Caco-2 (cell line): ENCODE data around the gene MROH2A. TPM values are rescaled to one million over a fixed set of nuclear protein-coding genes. Genes with fewer than 3 reads are reported as not detected.

ENCODE experiments used
- BruUV-seq: library from RNA; stranded (reverse); fragments of 400-500 nt; replicated peaks from 2 replicates; lab custom pipeline; 2021; lab: Mats Ljungman, UMichigan
- CTCF ChIA-PET: fragments of 300-600 bp; sonication (Branson Sonifier 250); formaldehyde crosslinking; loops from one replicate; lab custom pipeline; 2022; ENCODE audit warnings: antibody characterized with exemption; lab: Charles Lee
- POLR2A ChIA-PET: fragments of 300-600 bp; sonication (Branson Sonifier 250); formaldehyde crosslinking; loops from one replicate; lab custom pipeline; 2022; ENCODE audit warnings: antibody characterized with exemption; lab: Charles Lee
- DNase-seq, 2 experiments: peaks; one replicate each; pipeline versions ENCODE4 v3.0.0 to v3.0.0-alpha.2; 2020 to 2022
- H3K27me3 ChIP-seq: replicated peaks from 2 replicates; pipeline ENCODE4 v1.6.0; 2011; ENCODE audit warnings: low read length; ENCODE audit not compliant: control insufficient read depth, insufficient read depth
- H3K36me3 ChIP-seq: 2 replicates; pipeline ENCODE4 v1.5.1; 2011; ENCODE audit warnings: low read length; ENCODE audit not compliant: control insufficient read depth, insufficient read depth
- H3K4me1 ChIP-seq: fragments of 250-450 bp; sonication (Bioruptor Pico); 2 replicates; pipeline ENCODE4 v1.5.1; 2020; ENCODE audit warnings: mild to moderate bottlenecking
- H3K4me3 ChIP-seq: 2 replicates; pipeline ENCODE4 v1.5.1; 2011; ENCODE audit warnings: low read depth, mild to moderate bottlenecking, control low read depth, low read length
- H3K9me3 ChIP-seq: fragments of 250-450 bp; sonication (Bioruptor Pico); 2 replicates; pipeline ENCODE4 v1.5.1; 2020; ENCODE audit warnings: mild to moderate bottlenecking, moderate library complexity
- H3K27ac Mint-ChIP-seq: one replicate; pipeline ENCODE4 v1.8.0; 2022; ENCODE audit warnings: mixed read lengths; ENCODE audit not compliant: unreplicated experiment
- H3K27me3 Mint-ChIP-seq: one replicate; pipeline ENCODE4 v1.8.0; 2022; ENCODE audit warnings: mixed read lengths; ENCODE audit not compliant: insufficient read depth, unreplicated experiment
- H3K36me3 Mint-ChIP-seq: one replicate; pipeline ENCODE4 v1.8.0; 2022; ENCODE audit warnings: mild to moderate bottlenecking, mixed read lengths; ENCODE audit not compliant: insufficient read depth, unreplicated experiment
- H3K4me1 Mint-ChIP-seq: one replicate; pipeline ENCODE4 v1.8.0; 2022; ENCODE audit warnings: low read depth, mixed read lengths; ENCODE audit not compliant: unreplicated experiment
- H3K4me3 Mint-ChIP-seq: one replicate; pipeline ENCODE4 v1.8.0; 2022; ENCODE audit warnings: mild to moderate bottlenecking, moderate library complexity, mixed read lengths; ENCODE audit not compliant: unreplicated experiment
- H3K9me3 Mint-ChIP-seq: one replicate; pipeline ENCODE4 v1.8.0; 2022; ENCODE audit warnings: mixed read lengths; ENCODE audit not compliant: unreplicated experiment
- intact Hi-C: fragments of 100-400 bp; cut with micrococcal nuclease; formaldehyde crosslinking; loops from one replicate; pipeline ENCODE4 v1.10.0; 2022; ENCODE audit not compliant: unreplicated experiment
- total RNA-seq: library from RNA; stranded (reverse); gene quantifications from 2 replicates; pipeline ENCODE4 v1.2.3, GENCODE V29; 2022
- TF ChIP-seq, protein P1 (sequence below), 2 experiments: fragments of 200-600 bp in 1 of 2; IDR thresholded peaks; 1 replicate in 1 of 2; 2 replicates in 1 of 2; pipeline versions ENCODE4 v1.5.1 to v1.8.0; 2011 to 2022; ENCODE audit warnings: antibody characterized with exemption in 1 of 2, control low read depth in 1 of 2, inconsistent platforms in 1 of 2, low read depth in 1 of 2, low read length in 1 of 2, mild to moderate bottlenecking in 1 of 2, moderate library complexity in 1 of 2; ENCODE audit not compliant: insufficient read depth in 1 of 2, severe bottlenecking in 1 of 2, unreplicated experiment in 1 of 2

Gene MROH2A
- total RNA-seq, 1 experiment from 2014 or later: not detected

DNA sequence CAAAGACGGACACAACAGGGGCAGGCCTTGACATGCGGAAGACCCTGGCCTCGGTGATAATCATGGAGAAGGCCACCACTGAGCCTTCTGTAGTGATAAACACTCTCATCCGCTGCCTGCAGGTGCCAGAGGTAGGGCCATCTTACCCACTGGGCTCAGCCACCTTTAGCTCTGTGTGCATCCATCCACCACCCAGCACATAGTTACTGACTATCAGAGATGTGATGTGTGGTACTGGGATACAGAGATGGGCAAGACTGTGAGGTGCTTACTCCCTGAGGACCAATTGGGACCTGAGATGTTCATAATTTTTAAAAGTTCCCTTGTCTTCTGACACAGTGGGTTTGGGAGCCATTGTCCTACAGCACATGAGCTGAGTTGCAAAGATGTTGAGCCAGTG is 1.6 kb downstream of the MROH2A start:
- H3K4me1 Mint-ChIP-seq: no peaks in the 10 kb centered on the region
- intact Hi-C loops: no loop called here
- POLR2A ChIA-PET: no interaction called here
- H3K4me1 ChIP-seq: no peaks in the 10 kb centered on the region
- H3K4me3 ChIP-seq: no peak overlapping the region
- peaks cover 17% of the 10 kb centered on the region for H3K36me3 Mint-ChIP-seq
- H3K27me3 ChIP-seq: no peaks in the 10 kb centered on the region
- TF ChIP-seq, protein P1, sequence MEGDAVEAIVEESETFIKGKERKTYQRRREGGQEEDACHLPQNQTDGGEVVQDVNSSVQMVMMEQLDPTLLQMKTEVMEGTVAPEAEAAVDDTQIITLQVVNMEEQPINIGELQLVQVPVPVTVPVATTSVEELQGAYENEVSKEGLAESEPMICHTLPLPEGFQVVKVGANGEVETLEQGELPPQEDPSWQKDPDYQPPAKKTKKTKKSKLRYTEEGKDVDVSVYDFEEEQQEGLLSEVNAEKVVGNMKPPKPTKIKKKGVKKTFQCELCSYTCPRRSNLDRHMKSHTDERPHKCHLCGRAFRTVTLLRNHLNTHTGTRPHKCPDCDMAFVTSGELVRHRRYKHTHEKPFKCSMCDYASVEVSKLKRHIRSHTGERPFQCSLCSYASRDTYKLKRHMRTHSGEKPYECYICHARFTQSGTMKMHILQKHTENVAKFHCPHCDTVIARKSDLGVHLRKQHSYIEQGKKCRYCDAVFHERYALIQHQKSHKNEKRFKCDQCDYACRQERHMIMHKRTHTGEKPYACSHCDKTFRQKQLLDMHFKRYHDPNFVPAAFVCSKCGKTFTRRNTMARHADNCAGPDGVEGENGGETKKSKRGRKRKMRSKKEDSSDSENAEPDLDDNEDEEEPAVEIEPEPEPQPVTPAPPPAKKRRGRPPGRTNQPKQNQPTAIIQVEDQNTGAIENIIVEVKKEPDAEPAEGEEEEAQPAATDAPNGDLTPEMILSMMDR (IDR thresholded peaks at IDR 0.05; ENCODE audit: insufficient read depth in 1 of 2, low read depth in 1 of 2, low read length in 1 of 2, severe bottlenecking in 1 of 2, unreplicated experiment in 1 of 2): no peak
- H3K9me3 ChIP-seq: no peaks in the 10 kb centered on the region
- no peak overlapping the region for H3K27ac Mint-ChIP-seq
- H3K9me3 Mint-ChIP-seq: peaks cover 10% of the 10 kb centered on the region
- H3K4me3 Mint-ChIP-seq: no peak overlapping the region
- H3K36me3 ChIP-seq: no peaks in the 10 kb centered on the region
- CTCF ChIA-PET: no interaction called here
- no peaks in the 10 kb centered on the region for H3K27me3 Mint-ChIP-seq
- BruUV-seq: no TSS peak
- DNase-seq: no peak

DNA sequence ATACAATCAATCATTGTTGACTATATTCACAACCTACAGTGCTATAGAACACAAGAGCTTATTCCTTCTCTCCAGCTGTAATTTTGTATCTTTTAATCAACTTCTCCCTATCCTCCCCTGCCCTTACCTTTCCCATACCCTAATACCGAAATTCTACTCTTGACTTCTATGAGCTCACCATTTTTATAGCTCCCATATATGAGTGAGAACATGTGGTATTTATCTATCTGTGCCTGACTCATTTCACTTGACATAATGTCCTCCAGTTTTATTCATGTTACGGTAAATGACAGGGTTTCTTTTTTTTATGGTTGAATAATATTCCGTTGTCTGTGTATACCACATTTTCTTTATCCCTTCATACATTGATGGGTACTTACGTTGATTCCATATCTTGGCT is 2.6 kb downstream of the MROH2A start:
- H3K4me3 ChIP-seq: no peak overlapping the region
- H3K4me1 ChIP-seq: no peaks in the 10 kb centered on the region
- DNase-seq: no peak
- no peaks in the 10 kb centered on the region for H3K27me3 ChIP-seq
- H3K36me3 ChIP-seq: no peaks in the 10 kb centered on the region
- Mint-ChIP-seq H3K9me3 (peaks cover 5% of the 10 kb centered on the region), H3K4me1 (no peaks in the 10 kb centered on the region), H3K4me3 (no peak overlapping the region), H3K36me3 (peaks cover 10% of the 10 kb centered on the region), H3K27me3 (no peaks in the 10 kb centered on the region), H3K27ac (no peak overlapping the region)
- intact Hi-C loops: no loop called here
- BruUV-seq: no TSS peak
- TF ChIP-seq, protein P1 (IDR thresholded peaks at IDR 0.05; ENCODE audit: insufficient read depth in 1 of 2, low read depth in 1 of 2, low read length in 1 of 2, severe bottlenecking in 1 of 2, unreplicated experiment in 1 of 2): no peak
- ChIA-PET POLR2A (no interaction called here), CTCF (no interaction called here)
- no peaks in the 10 kb centered on the region for H3K9me3 ChIP-seq

DNA sequence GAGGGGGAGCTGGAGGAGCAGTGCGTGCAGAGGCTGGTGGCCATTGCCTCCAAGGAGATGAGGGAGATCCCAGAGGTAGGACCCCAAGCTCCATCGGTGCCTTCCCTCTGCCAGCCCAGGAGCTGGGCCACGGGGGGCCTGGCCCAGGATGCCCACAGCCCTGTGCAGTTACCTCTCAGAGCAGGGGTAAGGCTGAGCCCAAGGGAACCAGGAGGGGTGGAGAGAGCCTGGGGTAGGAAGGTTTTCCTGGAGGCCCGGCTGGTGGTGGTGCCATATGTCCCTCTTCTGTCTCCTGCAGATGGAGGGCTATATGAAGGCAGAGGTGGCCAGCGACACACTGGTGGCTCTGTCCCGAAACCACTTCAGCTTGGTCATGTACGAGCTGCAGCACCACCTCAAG is 11.4 kb downstream of the MROH2A start:
- no peak for DNase-seq
- Histone ChIP-seq H3K4me3 (no peak overlapping the region), H3K9me3 (no peaks in the 10 kb centered on the region), H3K36me3 (no peaks in the 10 kb centered on the region), H3K4me1 (no peaks in the 10 kb centered on the region), H3K27me3 (no peaks in the 10 kb centered on the region)
- no peak overlapping the region for H3K4me3 Mint-ChIP-seq
- H3K36me3 Mint-ChIP-seq: no peaks in the 10 kb centered on the region
- no peak overlapping the region for H3K27ac Mint-ChIP-seq
- ChIA-PET CTCF (no interaction called here), POLR2A (no interaction called here)
- no peaks in the 10 kb centered on the region for H3K4me1 Mint-ChIP-seq
- intact Hi-C loops: no loop called here
- TF ChIP-seq, protein P1 (IDR thresholded peaks at IDR 0.05; ENCODE audit: insufficient read depth in 1 of 2, low read depth in 1 of 2, low read length in 1 of 2, severe bottlenecking in 1 of 2, unreplicated experiment in 1 of 2): no peak
- BruUV-seq: no TSS peak
- no peaks in the 10 kb centered on the region for H3K9me3 Mint-ChIP-seq
- no peaks in the 10 kb centered on the region for H3K27me3 Mint-ChIP-seq
